ENCODE data around the gene BANP.

The BANP gene

DNA sequence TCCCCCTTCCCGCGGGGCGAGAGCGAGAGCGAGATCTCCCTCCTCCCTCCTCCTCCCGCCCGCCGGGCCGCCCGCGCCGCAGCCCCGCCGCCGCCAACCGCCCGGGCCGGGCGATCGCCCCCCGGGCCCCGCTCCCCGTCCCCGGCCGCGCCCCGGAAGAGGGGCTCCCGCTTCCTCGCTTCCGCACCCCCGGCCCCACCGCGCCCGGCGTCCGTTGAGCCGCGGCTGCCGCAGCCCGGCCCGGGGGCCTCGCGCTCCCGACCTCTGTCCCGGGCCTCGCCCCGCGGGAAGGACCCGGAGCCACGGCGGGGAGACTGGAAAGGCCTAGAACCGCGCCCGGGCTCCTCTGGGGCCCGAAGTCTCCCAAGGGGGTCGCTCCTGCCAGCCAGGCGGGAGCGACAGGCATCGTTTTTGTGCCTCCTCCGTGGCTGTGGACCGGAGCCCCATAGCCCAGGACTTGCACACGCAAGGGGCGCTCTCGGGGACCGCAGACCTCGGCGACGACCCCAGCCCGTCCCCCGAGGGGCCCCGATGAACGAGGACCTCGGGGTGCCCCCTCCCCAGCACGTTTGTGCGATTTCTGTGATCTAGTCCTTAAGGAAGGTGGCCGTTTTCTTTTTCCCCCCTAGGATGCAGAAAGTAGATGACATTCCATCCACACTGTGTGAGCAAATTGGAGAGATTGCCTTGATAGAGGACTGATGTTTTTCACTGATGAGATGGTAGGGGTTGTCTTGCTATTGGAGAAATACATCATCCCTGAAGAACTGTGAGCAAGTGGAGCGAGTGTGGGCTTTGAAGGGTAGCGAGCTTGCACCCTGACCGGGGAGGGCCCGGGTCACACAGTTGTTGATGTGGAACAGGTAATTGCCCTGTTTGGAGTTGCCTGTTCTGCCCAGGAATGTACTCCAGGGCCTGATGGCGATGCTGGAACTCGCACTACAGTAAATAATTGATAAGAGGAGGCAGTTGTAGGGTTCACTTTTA, 611 bp downstream of the BANP start:
- DNase-seq = peak; percentile 64

DNA sequence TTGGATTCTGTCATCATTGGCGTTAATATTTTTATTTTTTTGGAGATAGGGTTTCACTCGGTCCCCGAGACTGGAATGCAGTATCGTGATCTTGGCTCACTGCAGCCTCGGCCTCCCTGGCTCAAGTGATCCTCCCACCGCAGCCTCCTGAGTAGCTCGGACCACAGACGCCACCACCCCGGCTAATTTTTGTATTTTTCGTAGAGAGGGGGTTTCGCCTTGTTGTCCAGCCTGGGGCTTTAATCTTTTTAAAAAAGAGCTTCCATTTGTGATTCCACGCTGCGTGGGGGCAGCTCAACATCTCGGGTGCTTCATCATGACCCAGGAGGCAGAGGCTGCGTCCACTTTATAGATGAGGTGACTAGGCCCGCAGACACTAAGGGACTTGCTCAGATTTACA, 1.5 kb downstream of the BANP start:
- DNase-seq = no peak

DNA sequence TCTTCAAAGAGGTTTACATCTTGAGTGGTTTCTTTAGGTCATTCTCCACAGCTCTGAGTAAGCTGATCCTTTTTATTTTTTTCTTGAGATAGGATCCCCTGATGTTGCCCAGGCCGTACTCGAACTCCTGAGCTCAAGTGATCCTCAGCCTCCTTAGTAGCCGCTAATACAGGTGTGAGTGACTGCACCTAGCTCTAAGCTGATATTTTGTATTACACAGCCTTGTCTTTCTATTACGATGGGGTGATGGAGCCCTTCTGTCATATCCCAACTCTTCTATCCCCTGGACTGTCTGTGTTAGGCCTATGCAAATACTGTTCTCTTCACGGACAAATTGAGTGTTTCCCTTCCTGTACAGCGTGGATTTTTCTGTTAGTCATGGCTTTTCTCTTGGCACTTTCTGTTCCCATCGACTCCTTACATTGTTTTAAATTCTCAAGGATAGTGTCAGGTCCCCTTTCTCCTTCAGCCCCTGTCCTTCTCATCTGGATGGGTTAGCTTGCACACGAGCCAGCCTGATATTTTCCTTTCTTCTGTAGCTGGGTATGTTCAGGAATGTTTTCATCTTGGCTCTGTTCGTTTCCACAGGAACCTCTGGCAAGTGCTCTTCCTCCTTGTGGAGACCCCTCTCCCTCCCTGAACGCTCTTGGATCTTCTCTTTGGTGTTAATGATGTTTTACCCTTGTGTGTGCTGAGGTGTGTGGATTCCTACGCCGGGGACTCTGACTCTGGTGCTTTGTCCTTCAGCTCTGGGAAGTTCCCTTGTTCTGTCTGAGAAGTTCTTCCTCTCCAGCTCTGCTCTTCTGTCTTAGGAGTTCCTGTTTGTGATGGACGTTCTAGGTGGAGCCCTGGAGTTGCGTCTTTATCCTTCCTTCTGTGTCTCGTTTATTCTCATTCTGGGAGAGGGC, 2.3 kb downstream of the BANP start:
- DNase-seq = no peak

DNA sequence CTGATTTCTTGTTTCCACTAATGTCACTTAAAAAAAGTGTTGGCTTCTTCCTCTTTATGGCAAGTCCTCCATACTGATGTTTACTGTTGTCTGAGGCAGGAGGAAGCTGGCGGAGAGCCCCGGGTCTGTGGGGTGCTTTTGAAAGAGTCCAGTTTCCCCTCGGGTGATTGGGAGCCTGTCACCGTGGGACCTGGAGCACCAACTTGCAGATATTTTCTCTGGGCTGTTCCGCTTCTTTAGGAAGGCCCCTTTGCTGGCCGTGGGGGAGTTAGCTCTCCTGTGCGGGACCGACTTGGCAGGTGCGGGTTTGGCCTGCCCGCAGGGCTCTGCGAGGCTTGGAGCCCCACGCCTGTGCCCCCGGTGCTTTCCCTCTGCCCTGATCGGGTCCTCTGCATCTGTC, 3.1 kb downstream of the BANP start:
- no peak for DNase-seq

DNA sequence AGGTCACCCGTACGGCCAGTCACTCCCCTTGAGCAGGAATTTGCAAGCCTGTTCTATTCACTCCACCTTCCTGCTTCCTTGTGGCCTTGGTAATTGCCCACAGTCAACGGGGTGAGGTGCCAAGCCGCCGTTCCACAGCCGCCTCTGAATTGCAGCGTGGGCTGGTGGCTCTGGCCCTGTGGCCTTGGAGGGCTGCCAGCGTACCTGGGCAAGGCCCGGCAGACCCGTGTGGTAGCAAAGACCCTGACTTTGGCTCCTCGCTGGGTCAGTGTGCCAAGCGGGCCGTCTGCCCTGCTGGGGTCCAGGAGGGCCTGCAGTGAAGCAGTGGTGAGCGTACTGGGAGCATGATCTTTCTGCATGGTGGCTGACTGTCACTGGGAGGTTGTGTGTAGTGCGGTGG, 3.6 kb downstream of the BANP start:
- DNase-seq = no peak

DNA sequence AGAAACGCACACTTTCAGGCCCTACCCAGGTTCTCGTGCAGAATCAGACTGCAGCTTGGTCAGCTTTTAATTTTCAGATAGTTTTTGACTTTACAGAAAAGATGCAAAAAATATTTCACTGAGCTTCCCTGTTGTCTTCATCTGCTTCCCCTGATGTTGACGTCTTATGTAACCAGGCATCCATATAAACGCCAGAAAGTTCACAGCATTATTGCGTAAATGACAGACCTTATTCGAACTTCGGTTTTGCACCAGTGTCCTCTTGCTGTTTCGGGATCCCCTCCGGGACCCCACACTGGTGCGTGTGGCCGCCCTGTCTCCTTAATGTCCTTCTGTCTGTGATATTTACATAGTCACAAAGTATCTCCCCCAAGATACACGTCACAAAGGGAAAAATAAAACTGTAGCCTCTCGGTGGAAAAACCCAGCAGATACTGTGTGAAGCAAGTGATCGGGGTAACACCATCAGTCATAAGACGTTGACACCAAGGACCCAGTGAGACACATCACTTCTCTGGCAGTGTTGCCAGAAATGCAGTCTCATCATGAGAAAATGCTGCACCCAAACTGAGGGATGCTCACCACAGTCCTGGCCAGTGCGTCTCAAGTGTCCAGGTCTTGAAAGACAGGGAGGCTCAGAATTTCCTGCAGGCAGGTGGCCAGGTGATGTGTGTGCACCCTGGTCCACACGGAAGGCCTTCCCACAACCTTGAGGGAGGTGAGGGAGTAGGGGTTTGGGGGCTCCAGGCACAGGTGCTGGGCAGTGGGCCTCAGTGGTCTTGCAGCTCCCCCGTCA, 4.3 kb downstream of the BANP start:
- DNase-seq = no peak

DNA sequence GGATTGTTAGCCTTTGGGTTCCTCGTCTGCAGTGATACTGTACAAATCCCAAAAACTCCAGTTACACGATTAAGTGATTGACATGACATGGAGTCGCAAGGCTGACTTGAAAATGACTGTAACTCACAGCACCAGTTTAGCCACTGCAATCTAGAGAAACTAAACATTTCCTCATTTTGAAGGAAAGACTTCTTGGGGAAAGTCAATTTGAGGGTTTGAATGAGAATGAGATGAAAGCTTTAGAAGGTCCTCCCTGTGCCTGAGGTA, 4.8 kb downstream of the BANP start:
- DNase-seq = no peak

DNA sequence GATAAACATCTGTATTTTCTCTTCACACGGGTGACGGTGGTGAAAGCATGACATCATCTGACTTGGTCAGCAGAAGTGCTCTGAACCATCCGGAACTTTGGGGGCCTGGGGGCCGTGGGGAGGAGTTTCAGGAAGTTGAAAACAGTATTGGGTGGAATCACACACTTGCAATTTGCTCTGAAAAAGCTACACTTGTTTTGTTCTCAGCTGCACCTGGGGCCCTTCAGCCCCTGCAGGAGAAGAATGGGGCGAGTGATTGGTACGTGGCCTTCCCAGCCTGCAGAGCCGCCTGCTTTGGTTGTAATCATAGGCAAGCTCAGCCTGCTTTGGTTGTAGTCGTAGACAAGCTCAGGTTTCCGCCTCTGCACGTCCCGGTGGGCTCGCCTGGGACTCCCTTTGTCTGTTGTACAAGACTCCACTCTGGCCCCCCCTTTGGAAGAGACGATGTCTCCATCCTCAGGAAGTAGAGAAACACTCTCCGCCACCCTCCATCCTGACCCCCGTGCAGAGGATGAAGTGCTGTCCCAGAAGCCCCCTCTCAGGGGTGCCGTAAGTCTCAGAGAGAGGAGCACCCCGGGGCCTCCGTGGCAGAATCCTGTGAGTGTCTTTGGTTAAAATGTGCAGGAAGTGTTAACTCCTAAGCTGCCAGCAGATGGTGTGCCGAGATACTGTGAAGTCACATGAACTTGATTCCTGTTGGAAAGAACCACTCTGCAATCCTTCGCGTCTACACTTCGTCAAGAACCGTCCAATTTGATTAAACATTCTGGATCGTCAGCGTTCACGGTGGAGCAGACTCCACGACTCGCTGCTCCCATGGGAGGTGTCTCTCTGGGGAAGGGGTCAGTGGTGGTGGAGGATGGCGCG, 5.4 kb downstream of the BANP start:
- peak; percentile 78 for DNase-seq

DNA sequence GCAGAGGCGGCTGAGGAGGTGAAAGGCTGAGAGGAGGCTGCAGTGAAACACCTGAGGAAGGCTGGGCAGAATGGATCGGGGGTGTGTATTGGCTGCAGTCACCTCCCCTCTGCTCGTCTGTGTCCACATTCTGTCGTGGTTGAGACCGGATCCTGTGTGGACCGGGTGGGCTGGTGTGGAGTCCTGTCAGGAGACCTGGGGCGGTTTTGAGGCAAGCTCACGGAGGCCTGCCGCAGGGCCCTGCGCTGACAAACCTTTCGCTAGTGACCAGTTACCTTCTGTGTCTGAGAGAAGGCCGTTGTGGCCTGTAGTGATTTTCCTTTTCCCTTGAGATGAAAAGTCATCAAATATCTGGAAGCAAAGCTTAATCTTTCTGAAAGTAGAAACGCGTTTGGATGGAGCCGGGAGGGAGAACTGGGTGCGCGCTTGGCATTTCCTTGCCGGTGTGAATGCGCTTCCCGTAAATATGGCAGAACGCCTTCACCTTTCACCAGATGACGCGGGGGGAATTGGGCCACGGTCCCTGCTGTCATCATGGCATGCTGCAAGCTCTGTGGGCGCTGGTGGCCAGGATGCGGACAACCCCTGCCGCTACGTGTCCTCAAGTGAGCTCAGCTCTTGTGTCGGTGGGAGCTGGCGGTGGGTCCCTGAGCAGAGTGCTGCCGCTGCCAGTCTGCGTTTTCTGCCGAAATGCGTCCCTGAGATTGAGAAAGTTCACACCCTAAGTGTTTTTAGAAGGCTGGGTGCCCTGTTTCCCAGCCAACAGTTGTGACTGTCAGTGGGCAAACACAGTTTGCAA, 6.3 kb downstream of the BANP start:
- no peak for DNase-seq

DNA sequence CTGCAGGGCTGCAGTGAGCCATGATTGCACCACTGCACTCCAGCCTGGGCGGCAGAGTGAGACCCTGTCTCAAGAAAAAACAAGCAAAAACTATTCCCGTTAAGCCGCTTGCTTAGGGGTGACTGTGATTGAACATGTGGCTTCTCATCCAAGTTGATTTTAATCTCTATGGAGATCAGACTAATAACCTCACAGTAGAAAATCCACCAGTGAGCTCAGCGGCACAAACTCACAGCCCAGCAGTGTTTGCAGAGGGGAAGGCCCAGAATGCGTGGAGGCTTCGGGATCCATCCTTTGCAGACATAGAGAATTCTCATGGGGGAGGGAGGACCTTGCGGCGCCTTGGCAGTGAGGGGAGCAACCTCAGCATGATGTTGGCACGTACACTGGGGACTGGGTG, 7.4 kb downstream of the BANP start:
- DNase-seq = no peak

DNA sequence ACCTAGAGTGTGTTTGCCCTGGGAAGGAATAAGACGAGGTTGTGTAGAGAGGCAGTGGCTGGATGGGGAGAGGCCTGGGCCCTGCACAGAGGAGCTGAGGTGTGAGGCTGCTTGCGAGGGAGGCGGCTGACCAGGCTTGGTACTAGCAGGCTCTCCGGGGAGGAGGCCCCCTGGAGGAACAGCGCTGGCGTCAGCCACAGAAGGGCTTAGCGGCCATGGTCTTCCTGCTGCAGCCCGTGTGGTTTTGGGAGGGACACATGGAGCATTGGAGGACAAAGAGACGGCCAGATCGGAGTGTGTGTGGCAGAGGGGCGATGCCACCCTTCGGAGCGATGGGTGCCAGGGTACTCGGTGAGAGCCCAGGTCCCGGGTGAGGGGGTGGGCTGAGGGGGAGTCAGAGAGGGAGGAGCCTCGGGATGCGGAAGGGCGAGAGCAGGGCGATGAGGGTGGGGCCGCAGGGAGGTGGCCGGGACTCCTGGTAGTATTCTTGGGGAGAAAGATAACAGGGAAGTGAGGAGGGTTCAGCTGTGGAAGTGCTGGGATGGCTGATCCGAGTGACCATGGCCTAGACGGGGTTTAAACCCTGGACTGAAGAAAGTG, 8.3 kb downstream of the BANP start:
- no peak for DNase-seq

DNA sequence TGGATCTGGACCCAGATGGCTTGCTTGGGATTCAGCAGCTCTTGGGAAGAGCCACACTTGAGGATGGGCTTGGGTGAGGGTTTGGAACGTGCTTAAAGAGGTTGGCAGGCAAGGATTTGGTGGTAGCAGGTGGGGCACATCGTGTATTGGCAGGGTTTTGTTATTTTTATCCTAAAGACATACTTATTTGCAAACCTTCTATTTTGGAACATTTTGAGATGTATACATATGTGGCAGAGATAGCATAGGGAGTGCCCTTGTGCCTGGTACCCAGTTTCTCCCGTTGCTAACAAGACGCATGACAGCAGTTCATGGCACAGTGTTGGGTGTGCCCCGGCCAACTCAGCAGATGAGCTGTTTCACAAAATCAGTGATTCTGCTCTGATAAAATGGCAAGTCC, 9.1 kb downstream of the BANP start:
- DNase-seq = no peak

DNA sequence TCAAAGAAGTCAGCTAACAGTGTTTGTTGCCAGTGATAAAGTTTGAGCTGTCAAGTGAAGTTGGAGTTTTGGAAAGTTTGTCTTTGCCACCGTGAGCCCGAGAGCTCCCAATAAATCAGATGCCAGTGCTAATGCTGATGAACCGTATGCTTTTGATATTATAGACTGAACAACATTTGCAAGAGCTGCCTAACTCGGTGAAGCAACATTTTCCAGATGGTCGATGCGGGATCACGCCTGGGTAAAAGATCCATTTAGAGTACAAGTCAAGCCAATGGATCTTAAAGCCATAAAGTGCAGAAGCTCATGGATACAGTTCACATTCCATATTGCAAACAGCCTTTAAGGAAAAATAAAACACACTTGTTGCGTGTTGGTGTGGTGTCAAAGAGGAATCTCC, 9.6 kb downstream of the BANP start:
- no peak for DNase-seq

DNA sequence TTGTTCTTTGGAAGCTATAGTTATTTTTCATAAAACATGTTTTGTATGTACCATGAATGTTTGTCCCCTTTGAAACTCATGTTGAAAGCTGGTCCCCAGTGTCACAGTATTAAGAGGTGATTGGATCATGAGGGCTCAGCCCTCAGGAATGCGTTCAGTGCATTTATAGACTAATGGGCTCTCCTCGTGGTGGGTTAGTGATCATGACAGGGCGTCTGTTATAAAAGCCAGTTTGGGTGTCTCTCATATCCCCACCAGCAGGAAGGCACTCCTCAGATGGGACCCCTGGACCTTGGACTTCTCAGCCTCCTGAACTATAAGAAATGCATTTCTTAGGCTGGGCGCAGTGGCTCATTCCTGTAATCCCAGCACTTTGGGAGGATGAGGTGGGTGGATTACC, 10.4 kb downstream of the BANP start:
- no peak for DNase-seq

DNA sequence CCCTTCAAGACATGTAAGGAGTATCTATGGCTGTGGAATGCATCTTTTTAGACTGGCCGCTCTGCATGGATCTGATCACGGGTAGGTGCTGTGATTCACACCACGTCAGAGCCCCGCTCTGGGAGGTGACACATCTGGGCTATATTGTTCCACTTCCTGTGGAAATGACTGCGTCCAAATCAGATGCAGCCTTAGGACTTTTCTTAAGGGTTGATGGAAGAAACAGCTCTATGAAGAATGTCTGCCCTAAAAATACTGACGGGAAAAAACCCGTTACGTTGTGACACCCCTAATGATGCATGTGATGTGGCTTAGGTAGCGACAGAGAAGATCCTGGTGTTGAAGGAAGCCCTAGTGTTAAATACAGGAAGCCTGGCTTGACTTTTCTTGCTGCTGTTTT, 12.2 kb downstream of the BANP start:
- DNase-seq = no peak

DNA sequence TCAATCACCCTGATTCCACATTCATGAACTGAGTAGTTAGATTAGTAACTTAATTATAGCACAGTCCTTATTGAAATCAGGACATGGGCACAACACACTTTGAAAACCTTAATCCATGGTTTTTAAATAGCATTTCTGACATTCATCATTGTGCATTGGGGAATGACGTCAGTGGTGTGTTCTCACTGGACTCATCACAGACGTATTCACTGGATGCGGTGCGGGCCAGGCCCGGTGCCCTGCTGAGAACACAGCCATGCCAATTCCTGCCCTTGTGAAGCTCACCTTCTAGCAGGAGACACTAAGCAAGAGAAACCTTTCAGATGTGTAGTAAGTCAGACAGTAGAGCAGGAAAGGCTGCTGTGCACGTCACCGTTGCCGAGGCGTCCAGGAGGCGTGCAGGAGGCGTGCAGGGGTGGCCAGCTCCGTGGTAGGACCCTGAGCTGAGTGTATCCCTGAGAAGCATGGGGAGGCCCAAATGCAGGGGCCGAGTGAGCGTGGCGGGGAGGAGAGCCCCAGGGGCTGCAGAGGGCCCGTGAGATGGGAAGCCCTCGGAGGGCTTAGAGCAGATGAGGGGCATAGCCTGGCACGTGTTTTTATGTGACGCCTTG, 12.9 kb downstream of the BANP start:
- DNase-seq = no peak

DNA sequence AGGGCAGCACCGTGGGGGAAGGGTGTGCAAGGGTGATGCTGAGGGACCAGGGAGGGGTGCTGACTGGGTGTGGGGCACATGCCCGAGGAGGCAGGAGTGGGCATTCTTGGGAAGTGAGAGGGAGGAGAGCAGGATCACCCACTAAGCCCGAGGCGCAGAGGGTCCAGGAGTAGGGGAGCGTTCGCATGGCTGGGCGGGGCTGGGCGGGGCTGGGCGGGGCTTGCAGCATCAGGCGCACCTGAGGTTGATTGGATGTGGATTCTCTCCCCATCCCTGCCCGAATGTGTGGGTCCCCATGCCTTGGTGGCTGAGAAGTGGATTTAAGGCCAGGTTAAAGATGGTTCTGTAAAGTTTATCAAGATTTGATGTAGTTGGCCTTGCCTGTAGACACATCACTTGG, 14.2 kb downstream of the BANP start:
- no peak for DNase-seq

DNA sequence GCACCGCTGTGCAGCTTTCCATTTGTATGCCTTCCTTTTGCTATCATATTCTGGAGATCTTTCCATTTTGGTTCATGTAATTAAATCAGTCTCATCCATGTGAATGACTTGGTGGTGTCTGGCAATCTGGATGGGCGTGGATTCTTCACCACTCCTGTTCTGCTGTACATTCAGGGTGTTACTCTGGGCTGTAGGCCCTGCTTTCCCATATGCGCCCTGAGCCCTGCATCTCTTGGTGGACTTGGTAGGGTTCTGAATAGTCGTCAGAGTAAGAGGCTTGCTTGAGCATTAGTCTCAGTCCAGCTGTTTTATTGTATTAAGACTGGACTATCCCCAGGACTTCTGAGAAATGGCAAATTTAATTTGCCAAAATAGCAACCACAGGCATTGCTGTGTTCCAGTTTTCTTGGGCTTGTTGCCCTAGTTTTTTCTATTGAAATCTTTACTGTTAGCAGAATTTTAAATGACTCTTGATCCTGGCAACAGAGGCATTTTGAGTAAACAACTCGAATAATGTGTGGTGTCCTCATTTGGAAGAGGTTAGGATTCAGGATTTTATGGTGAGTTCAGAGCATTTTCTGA, 14.9 kb downstream of the BANP start:
- DNase-seq = no peak

DNA sequence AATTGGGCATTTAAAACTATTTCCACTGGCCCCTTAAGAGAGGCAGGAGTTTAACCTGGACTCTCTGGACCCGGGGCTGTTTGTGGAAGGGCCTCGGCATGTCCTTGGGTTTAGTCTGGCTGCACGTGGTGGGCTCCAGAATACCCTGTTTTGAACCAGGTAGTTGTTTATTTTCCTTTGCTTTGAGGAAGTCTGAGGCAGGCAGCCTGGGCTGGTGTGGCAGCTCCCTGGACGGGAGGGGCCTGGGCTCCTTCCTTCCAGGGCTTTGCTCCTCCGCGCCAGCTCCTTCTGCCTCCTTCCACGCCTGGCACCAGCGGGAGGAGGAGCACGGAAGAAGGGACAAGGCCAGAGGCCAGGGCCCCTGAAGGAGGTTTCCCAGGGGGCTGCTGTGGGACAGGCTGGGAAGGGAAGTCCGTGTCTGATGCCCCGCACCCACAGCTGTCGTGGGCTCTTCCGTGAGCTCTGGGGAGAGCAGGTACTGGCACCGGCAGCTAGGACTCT, 15.5 kb downstream of the BANP start:
- DNase-seq = no peak

DNA sequence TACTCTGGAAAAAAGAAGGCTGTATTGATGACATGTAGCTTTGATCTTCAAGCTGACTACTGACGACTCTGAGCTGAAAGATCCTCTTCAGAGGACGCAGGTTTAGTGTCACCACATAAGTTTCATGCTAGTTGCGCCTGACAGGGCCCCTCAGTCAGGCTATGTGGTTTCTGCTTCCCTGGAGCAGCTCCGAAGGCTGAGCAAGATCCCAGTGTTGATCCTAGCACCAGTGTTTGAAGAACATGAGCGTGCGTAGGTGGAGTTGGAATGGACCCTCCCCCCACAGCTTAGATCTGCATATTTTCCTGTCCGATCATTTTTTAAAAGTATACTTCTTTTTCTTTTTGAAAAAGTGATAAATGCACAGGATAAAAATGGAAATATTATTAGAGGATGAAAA, 17.3 kb downstream of the BANP start:
- DNase-seq = no peak
